Measurements from ENCODE around the gene PNMA3. TPM values are rescaled to one million over a fixed set of nuclear protein-coding genes. Genes with fewer than 3 reads are reported as not detected.
"Not testable (repeated sequence)": the region's sequence is repeated elsewhere in the genome, so short reads cannot be mapped to it uniquely, and the experiment has no call there.

The PNMA3 gene
- total RNA-seq, 2 donors from 2014 or later, result 0.56 TPM; not detected in 1

- Histone ChIP-seq H3K9me3 (no peaks in the 10 kb centered on the region), H3K36me3 (no peaks in the 10 kb centered on the region), H3K27ac (peak overlapping the region in 1 of 2 donors; percentile 49), H3K4me3 (no peak overlapping the region), H3K4me1 (ENCODE audit: control insufficient read depth in 1 of 2, low read depth in 2 of 2) (no peaks in the 10 kb centered on the region), H3K27me3 (replicated peaks; ENCODE audit: insufficient read depth) (no peaks in the 10 kb centered on the region)
- TF ChIP-seq CTCF (IDR thresholded peaks at IDR 0.05), result no peak
- ATAC-seq (ENCODE audit: insufficient number of reproducible peaks, low FRiP score, low read depth) (no peak), DNase-seq (ENCODE audit: low spot score) (no peak)
Observed at GRCh38 chrX:153074935-153075334, 18.7 kb downstream of the PNMA3 start.

GRCh38 chrX:153075366-153075765, 19.1 kb downstream of the PNMA3 start:
- no peak for TF ChIP-seq CTCF (IDR thresholded peaks at IDR 0.05)
- no peaks in the 10 kb centered on the region for H3K36me3 ChIP-seq

GRCh38 chrX:153077437-153078135, 21.3 kb downstream of the PNMA3 start:
- not testable (repeated sequence) for H3K4me1 ChIP-seq (ENCODE audit: control insufficient read depth in 1 of 2, low read depth in 2 of 2); ATAC-seq (ENCODE audit: insufficient number of reproducible peaks, low FRiP score, low read depth); H3K27me3 ChIP-seq (replicated peaks; ENCODE audit: insufficient read depth); H3K27ac ChIP-seq; H3K4me3 ChIP-seq; H3K9me3 ChIP-seq; H3K36me3 ChIP-seq; DNase-seq (ENCODE audit: low spot score)

More at GRCh38 chrX:153075366-153075765, 19.1 kb downstream of the PNMA3 start:
- H3K4me3 ChIP-seq, result no peak overlapping the region
- H3K4me1 ChIP-seq (ENCODE audit: control insufficient read depth in 1 of 2, low read depth in 2 of 2), result no peaks in the 10 kb centered on the region
- ATAC-seq (ENCODE audit: insufficient number of reproducible peaks, low FRiP score, low read depth) (no peak), DNase-seq (ENCODE audit: low spot score) (no peak)
- H3K27ac ChIP-seq, result peak overlapping the region in 1 of 2 donors; percentile 53
- H3K27me3 ChIP-seq (replicated peaks; ENCODE audit: insufficient read depth), result no peaks in the 10 kb centered on the region
- H3K9me3 ChIP-seq, result no peaks in the 10 kb centered on the region

GRCh38 chrX:153083238-153083923, 27.1 kb downstream of the PNMA3 start:
- H3K9me3 ChIP-seq; ATAC-seq (ENCODE audit: insufficient number of reproducible peaks, low FRiP score, low read depth); DNase-seq (ENCODE audit: low spot score); H3K36me3 ChIP-seq; H3K4me1 ChIP-seq (ENCODE audit: control insufficient read depth in 1 of 2, low read depth in 2 of 2); H3K27ac ChIP-seq; H3K27me3 ChIP-seq (replicated peaks; ENCODE audit: insufficient read depth); H3K4me3 ChIP-seq: not testable (repeated sequence)

GRCh38 chrX:153102418-153102817, 46.1 kb downstream of the PNMA3 start:
- no peaks in the 10 kb centered on the region for H3K36me3 ChIP-seq
- ATAC-seq (ENCODE audit: insufficient number of reproducible peaks, low FRiP score, low read depth) (no peak), DNase-seq (ENCODE audit: low spot score) (no peak)
- no peak for TF ChIP-seq CTCF (IDR thresholded peaks at IDR 0.05)
- no peak overlapping the region for H3K4me3 ChIP-seq
- no peaks in the 10 kb centered on the region for H3K9me3 ChIP-seq
- no peak overlapping the region for H3K27ac ChIP-seq
- no peaks in the 10 kb centered on the region for H3K27me3 ChIP-seq (replicated peaks; ENCODE audit: insufficient read depth)
- no peaks in the 10 kb centered on the region for H3K4me1 ChIP-seq (ENCODE audit: control insufficient read depth in 1 of 2, low read depth in 2 of 2)

GRCh38 chrX:153104959-153105358, 48.7 kb downstream of the PNMA3 start:
- not testable (repeated sequence) for DNase-seq (ENCODE audit: low spot score); H3K27ac ChIP-seq; H3K4me3 ChIP-seq; H3K36me3 ChIP-seq; H3K4me1 ChIP-seq (ENCODE audit: control insufficient read depth in 1 of 2, low read depth in 2 of 2); H3K9me3 ChIP-seq; H3K27me3 ChIP-seq (replicated peaks; ENCODE audit: insufficient read depth); ATAC-seq (ENCODE audit: insufficient number of reproducible peaks, low FRiP score, low read depth)

- H3K4me1 ChIP-seq (ENCODE audit: control insufficient read depth in 1 of 2, low read depth in 2 of 2); H3K27ac ChIP-seq; ATAC-seq (ENCODE audit: insufficient number of reproducible peaks, low FRiP score, low read depth); DNase-seq (ENCODE audit: low spot score); H3K9me3 ChIP-seq; H3K36me3 ChIP-seq; H3K27me3 ChIP-seq (replicated peaks; ENCODE audit: insufficient read depth); H3K4me3 ChIP-seq: not testable (repeated sequence)
Observed at GRCh38 chrX:153106092-153106801, 50.0 kb downstream of the PNMA3 start.
